ENCODE results near the gene RBM7. TPM values are rescaled to one million over a fixed set of nuclear protein-coding genes. Genes with fewer than 3 reads are reported as not detected.

RBM7 gene
- total and polyA plus RNA-seq, 2 of the 8 experiments (the other 6 are each of a cell fraction or from before 2014, with no cell fraction given): 18.0 to 45.7 TPM

GRCh38 chr11:114386131-114386530, 14.3 kb upstream of the RBM7 start:
- H3K79me2 ChIP-seq (ENCODE audit: control insufficient read depth in 1 of 2, insufficient read depth in 2 of 2, low read length in 2 of 2): no peaks in the 10 kb centered on the region
- DNase-seq (ENCODE audit: low read depth in 1 of 2, low spot score in 2 of 2) (no peak), FAIRE-seq (no peak)
- no peak overlapping the region for H3K27ac ChIP-seq (ENCODE audit: low read depth, low read length)
- H4K5ac ChIP-seq (ENCODE audit: insufficient read length, low read depth, low read length): no peak overlapping the region
- no peak overlapping the region for H2AK5ac ChIP-seq (ENCODE audit: low read depth, low read length)
- no peaks in the 10 kb centered on the region for H3K23me2 ChIP-seq (ENCODE audit: low read depth, low read length)
- H2BK15ac ChIP-seq (ENCODE audit: low read length): no peak overlapping the region
- H4K20me1 ChIP-seq (replicated peaks in 1 of 2; ENCODE audit: control insufficient read depth in 1 of 2, insufficient read depth in 2 of 2, low read length in 2 of 2): no peaks in the 10 kb centered on the region
- no peak overlapping the region for H3K14ac ChIP-seq (ENCODE audit: insufficient read length)
- H3K4me3 ChIP-seq (ENCODE audit: extremely low read depth in 1 of 4, insufficient read depth in 2 of 4, low read depth in 3 of 4, low read length in 4 of 4): no peak overlapping the region
- WGBS, 2 experiments (ENCODE audit: extremely low coverage in 1 of 2, insufficient coverage in 1 of 2, insufficient read length in 1 of 2, insufficient replicate concordance in 2 of 2, low coverage in 1 of 2, low lambda C conversion rate in 2 of 2, missing lambda C conversion rate in 1 of 2): 85% methylated on average over 2 of the region's 2 CpGs; no CpG with 5 or more reads in 1 of the 2 experiments
- no peak overlapping the region for H2BK5ac ChIP-seq (ENCODE audit: low read depth, low read length)
- ChIA-PET CTCF (ENCODE audit: partially characterized antibody) (interaction anchor here (0.7 to 3.8 kb wide), 4 partner anchors 10 to 1148 kb away, joined by 3 to 14 read pairs (median 4); no protein-coding TSS in a partner anchor), POLR2A (ENCODE audit: partially characterized antibody) (no interaction called here)
- no peak overlapping the region for H3K9ac ChIP-seq (replicated peaks in 1 of 4; ENCODE audit: extremely low read depth in 1 of 4, low read depth in 3 of 4, low read length in 3 of 4)
- no peak overlapping the region for H3K18ac ChIP-seq (ENCODE audit: extremely low read depth, low read length)
- no peak overlapping the region for H4K8ac ChIP-seq (ENCODE audit: extremely low read depth, insufficient read depth, low read length)
- no peak overlapping the region for H3K56ac ChIP-seq (replicated peaks; ENCODE audit: insufficient read length, low read depth, low read length)
- no peak overlapping the region for H2BK20ac ChIP-seq (ENCODE audit: low read length)
- H3K23ac ChIP-seq (ENCODE audit: insufficient read length): no peak overlapping the region
- no peak overlapping the region for H3K4ac ChIP-seq (replicated peaks; ENCODE audit: insufficient read length, low read depth, low read length)
- no peaks in the 10 kb centered on the region for H3K9me3 ChIP-seq (ENCODE audit: insufficient read depth in 2 of 2, low read depth in 1 of 2, low read length in 1 of 2)
- no peaks in the 10 kb centered on the region for H3K4me1 ChIP-seq (replicated peaks in 1 of 4; ENCODE audit: control insufficient read depth in 3 of 4, insufficient read depth in 4 of 4, low read length in 3 of 4)
- H2BK12ac ChIP-seq (ENCODE audit: low read depth, low read length): no peak overlapping the region
- H3K36me3 ChIP-seq (ENCODE audit: control insufficient read depth in 2 of 4, insufficient read depth in 4 of 4, low read length in 3 of 4): no peaks in the 10 kb centered on the region
- no peak overlapping the region for H2AFZ ChIP-seq (ENCODE audit: low read length)
- H2BK120ac ChIP-seq (replicated peaks; ENCODE audit: low read depth, low read length): no peak overlapping the region
- H3K4me2 ChIP-seq (ENCODE audit: insufficient read depth in 1 of 2, low read depth in 2 of 2, low read length in 2 of 2): no peak overlapping the region
- H4K91ac ChIP-seq (replicated peaks; ENCODE audit: insufficient read length, low read length): no peak overlapping the region
- no peaks in the 10 kb centered on the region for H3K27me3 ChIP-seq (replicated peaks in 1 of 4; ENCODE audit: control insufficient read depth in 3 of 4, extremely low read depth in 1 of 4, insufficient read depth in 3 of 4, low read length in 3 of 4)
- H3K79me1 ChIP-seq (ENCODE audit: low read depth, low read length): no peaks in the 10 kb centered on the region
- TF ChIP-seq TCF12 (IDR thresholded peaks at IDR 0.05; ENCODE audit: low read depth, low read length) (no peak), CREB1 (IDR thresholded peaks at IDR 0.05) (no peak), SP4 (IDR thresholded peaks at IDR 0.05; ENCODE audit: low read length) (no peak), ASH2L (IDR thresholded peaks at IDR 0.05; ENCODE audit: low read length) (no peak), CHD1 (IDR thresholded peaks at IDR 0.05; ENCODE audit: low read depth, low read length) (no peak), MAFK (IDR thresholded peaks at IDR 0.05; ENCODE audit: low read depth, low read length) (no peak), HDAC6 (IDR thresholded peaks at IDR 0.05; ENCODE audit: low read depth, low read length) (no peak), KDM1A (IDR thresholded peaks at IDR 0.05; ENCODE audit: borderline replicate concordance, low read length) (no peak), SRF (IDR thresholded peaks at IDR 0.05; ENCODE audit: low read depth, low read length) (no peak), SUZ12 (IDR thresholded peaks at IDR 0.05; ENCODE audit: low read length) (no peak), CEBPB (IDR thresholded peaks at IDR 0.05; ENCODE audit: low read depth, low read length) (no peak), KDM4A (IDR thresholded peaks at IDR 0.05; ENCODE audit: low read depth, low read length, severe bottlenecking) (no peak), ATF2 (IDR thresholded peaks at IDR 0.05; ENCODE audit: low read length) (no peak), RFX5 (IDR thresholded peaks at IDR 0.05; ENCODE audit: borderline replicate concordance, low read depth, low read length) (no peak)
- TF ChIP-seq, protein P1, sequence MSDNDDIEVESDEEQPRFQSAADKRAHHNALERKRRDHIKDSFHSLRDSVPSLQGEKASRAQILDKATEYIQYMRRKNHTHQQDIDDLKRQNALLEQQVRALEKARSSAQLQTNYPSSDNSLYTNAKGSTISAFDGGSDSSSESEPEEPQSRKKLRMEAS (IDR thresholded peaks at IDR 0.05): no peak
